ENCODE data around the gene HDAC9. TPM values are rescaled to one million over a fixed set of nuclear protein-coding genes. Genes with fewer than 3 reads are reported as not detected.

HDAC9 gene
- total and polyA plus RNA-seq, 12 donors, result 2.6 to 23.1 (median 7.5) TPM

DNA sequence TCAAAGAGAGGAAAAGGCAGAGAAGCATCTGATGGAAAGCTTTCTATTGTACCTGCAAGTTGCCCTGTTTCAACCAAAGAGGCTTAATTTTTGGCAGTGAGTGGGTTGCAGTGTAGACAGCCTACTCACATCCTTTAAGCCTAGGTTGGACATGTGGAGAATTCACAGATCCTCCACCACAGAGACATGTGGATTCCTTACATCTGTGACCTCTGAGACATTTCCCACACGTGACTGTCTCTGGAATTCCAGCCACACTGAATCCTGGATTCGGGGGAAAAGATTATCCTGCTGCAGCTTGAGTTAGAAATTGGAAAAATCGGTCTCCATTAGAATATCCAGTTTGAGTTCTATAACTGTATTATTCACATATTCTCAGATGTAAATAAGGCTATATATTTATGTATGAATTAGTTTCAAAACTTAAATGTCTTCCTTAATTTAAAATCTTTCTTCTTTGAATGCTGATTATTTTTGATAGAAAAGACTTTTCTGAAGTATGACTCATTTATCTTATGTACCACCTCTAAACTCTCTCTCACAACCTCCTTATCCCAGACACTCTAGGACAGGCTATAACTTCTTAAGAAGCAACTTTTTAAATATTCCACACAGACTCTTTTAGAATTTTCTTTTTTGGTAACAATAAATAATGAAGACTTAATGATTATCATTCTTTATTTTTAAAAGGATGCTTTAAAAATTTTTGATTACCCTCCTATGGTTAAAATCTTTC, 498.6 kb downstream of the HDAC9 start:
- no peaks in the 10 kb centered on the region for H3K4me1 ChIP-seq (replicated peaks in 1 of 2)
- no peaks in the 10 kb centered on the region for H3K36me3 ChIP-seq (replicated peaks in 1 of 2)
- DNase-seq, result no peak
- no peak overlapping the region for H3K27ac ChIP-seq
- H3K4me3 ChIP-seq, result no peak overlapping the region
- H3K9me3 ChIP-seq (replicated peaks in 1 of 3), result no peaks in the 10 kb centered on the region
- TF ChIP-seq, protein P1, sequence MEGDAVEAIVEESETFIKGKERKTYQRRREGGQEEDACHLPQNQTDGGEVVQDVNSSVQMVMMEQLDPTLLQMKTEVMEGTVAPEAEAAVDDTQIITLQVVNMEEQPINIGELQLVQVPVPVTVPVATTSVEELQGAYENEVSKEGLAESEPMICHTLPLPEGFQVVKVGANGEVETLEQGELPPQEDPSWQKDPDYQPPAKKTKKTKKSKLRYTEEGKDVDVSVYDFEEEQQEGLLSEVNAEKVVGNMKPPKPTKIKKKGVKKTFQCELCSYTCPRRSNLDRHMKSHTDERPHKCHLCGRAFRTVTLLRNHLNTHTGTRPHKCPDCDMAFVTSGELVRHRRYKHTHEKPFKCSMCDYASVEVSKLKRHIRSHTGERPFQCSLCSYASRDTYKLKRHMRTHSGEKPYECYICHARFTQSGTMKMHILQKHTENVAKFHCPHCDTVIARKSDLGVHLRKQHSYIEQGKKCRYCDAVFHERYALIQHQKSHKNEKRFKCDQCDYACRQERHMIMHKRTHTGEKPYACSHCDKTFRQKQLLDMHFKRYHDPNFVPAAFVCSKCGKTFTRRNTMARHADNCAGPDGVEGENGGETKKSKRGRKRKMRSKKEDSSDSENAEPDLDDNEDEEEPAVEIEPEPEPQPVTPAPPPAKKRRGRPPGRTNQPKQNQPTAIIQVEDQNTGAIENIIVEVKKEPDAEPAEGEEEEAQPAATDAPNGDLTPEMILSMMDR (IDR thresholded peaks at IDR 0.05), result no peak
- TF ChIP-seq POLR2A (IDR thresholded peaks at IDR 0.05), result no peak
- intact Hi-C loops (cut with DNase I), result no loop called here
- WGBS, 4 donors, result 63 to 82% (median 75%) methylated on average over 3 of the region's 3 CpGs
- no peaks in the 10 kb centered on the region for H3K27me3 ChIP-seq

DNA sequence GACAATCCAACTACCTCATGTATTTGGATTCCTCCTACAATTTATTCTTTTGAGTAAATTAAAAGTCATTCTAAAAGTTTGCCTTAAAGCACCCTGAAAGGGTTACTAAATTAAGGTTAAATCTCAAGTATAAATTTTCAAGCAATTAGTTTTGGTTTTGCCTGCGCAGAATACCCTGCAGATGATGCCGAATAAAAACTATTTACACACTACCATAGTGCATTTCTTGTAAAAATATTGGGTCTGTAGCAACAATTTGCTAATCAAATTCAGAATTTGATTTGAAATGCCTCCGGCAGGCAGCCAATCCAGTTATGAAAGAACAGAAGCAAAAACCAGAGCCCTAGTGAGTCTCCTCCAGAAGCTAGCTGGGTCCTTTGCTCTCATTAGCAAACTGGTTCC, 499.7 kb downstream of the HDAC9 start:
- H3K27ac ChIP-seq, result no peak overlapping the region
- H3K4me3 ChIP-seq, result no peak overlapping the region
- no peaks in the 10 kb centered on the region for H3K27me3 ChIP-seq
- no peak for DNase-seq
- no peaks in the 10 kb centered on the region for H3K9me3 ChIP-seq (replicated peaks in 1 of 3)
- no peaks in the 10 kb centered on the region for H3K36me3 ChIP-seq (replicated peaks in 1 of 2)
- intact Hi-C loops (cut with DNase I), result no loop called here
- TF ChIP-seq POLR2A (IDR thresholded peaks at IDR 0.05), result no peak
- TF ChIP-seq, protein P1 (IDR thresholded peaks at IDR 0.05), result no peak
- H3K4me1 ChIP-seq (replicated peaks in 1 of 2), result no peaks in the 10 kb centered on the region
- 80 to 86% (median 82%) methylated on average over 3 of the region's 3 CpGs for WGBS, 4 donors

DNA sequence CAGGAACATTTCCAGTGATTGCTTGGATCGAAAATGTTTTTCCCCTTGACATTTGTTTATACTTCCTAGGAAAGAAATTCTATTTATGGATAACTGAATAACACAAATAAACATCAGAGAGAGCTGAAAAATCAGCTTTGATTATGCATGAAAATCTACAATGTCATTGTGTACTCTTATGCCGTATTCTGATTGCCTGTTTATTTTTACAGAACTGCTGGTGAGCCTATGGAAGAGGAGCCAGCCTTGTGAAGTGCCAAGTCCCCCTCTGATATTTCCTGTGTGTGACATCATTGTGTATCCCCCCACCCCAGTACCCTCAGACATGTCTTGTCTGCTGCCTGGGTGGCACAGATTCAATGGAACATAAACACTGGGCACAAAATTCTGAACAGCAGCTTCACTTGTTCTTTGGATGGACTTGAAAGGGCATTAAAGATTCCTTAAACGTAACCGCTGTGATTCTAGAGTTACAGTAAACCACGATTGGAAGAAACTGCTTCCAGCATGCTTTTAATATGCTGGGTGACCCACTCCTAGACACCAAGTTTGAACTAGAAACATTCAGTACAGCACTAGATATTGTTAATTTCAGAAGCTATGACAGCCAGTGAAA, 500.4 kb downstream of the HDAC9 start:
- 65 to 73% (median 68%) methylated on average over 5 of the region's 5 CpGs for WGBS, 4 donors
- Histone ChIP-seq H3K36me3 (replicated peaks in 1 of 2) (no peaks in the 10 kb centered on the region), H3K4me1 (replicated peaks in 1 of 2) (no peaks in the 10 kb centered on the region), H3K27ac (no peak overlapping the region), H3K27me3 (no peaks in the 10 kb centered on the region), H3K4me3 (no peak overlapping the region), H3K9me3 (replicated peaks in 1 of 3) (no peaks in the 10 kb centered on the region)
- intact Hi-C loops (cut with DNase I), result no loop called here
- no peak for DNase-seq
- TF ChIP-seq, protein P1 (IDR thresholded peaks at IDR 0.05), result no peak
- no peak for TF ChIP-seq POLR2A (IDR thresholded peaks at IDR 0.05)

DNA sequence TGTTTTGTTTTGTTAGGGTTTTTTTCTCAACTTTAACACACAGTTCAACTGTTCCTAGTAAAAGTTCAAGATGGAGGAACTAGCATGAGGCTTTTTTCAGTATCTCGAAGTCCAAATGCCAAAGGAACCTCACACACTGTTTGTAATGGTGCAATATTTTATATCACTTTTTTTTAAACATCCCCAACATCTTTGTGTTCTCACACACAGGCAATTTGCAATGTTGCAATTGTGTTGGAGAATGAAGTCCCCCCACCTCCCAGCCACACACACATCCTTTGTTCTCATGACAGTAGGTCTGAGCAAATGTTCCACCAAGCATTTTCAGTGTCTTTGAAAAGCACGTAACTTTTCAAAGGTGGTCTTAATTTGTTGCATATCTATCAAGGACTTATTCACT, 501.0 kb downstream of the HDAC9 start:
- no peaks in the 10 kb centered on the region for H3K36me3 ChIP-seq (replicated peaks in 1 of 2)
- TF ChIP-seq, protein P1 (IDR thresholded peaks at IDR 0.05), result no peak
- no peak for TF ChIP-seq POLR2A (IDR thresholded peaks at IDR 0.05)
- H3K4me1 ChIP-seq (replicated peaks in 1 of 2), result no peaks in the 10 kb centered on the region
- intact Hi-C loops (cut with DNase I), result no loop called here
- no peak overlapping the region for H3K27ac ChIP-seq
- H3K4me3 ChIP-seq, result no peak overlapping the region
- DNase-seq, result no peak
- H3K9me3 ChIP-seq (replicated peaks in 1 of 3), result no peaks in the 10 kb centered on the region
- WGBS, 4 donors, result 76 to 89% (median 86%) methylated on average over 2 of the region's 2 CpGs
- no peaks in the 10 kb centered on the region for H3K27me3 ChIP-seq

Data from adrenal gland (tissue), 12 donors.